Aorta (tissue), 5 donors: ENCODE data around the gene POLR1B. TPM values are rescaled to one million over a fixed set of nuclear protein-coding genes. Genes with fewer than 3 reads are reported as not detected.

Source experiments
- ATAC-seq: fragments of 200-7000 bp; cut with Tn5 transposase; one replicate; pipeline ENCODE4 v1.9.1; 2022; ENCODE audit warnings: moderate library complexity; ENCODE audit not compliant: low FRiP score
- DNase-seq, 2 donors: peaks; one replicate each; pipeline ENCODE4 v3.0.0-alpha.2; 2020
- H3K27ac ChIP-seq, 2 donors: one replicate each; pipeline ENCODE4 v1.5.1; 2013; ENCODE audit warnings: low read length in 2 of 2, mild to moderate bottlenecking in 2 of 2, moderate library complexity in 2 of 2, control low read depth in 1 of 2, inconsistent platforms in 1 of 2, low read depth in 1 of 2
- H3K27me3 ChIP-seq, 2 donors: one replicate each; pipeline ENCODE4 v1.6.1; 2013; ENCODE audit warnings: control low read depth in 1 of 2, low read length in 1 of 2, mild to moderate bottlenecking in 1 of 2, moderate library complexity in 1 of 2; ENCODE audit not compliant: insufficient read depth in 2 of 2, control insufficient read depth in 1 of 2
- H3K36me3 ChIP-seq, 2 donors: one replicate each; pipeline ENCODE4 v1.6.1; 2013; ENCODE audit warnings: control low read depth in 1 of 2, low read length in 1 of 2, mild to moderate bottlenecking in 1 of 2; ENCODE audit not compliant: insufficient read depth in 2 of 2, control insufficient read depth in 1 of 2
- H3K4me1 ChIP-seq, 2 donors: one replicate each; pipeline ENCODE4 v1.6.1; 2013; ENCODE audit warnings: low read length in 2 of 2, control low read depth in 1 of 2, mild to moderate bottlenecking in 1 of 2, moderate library complexity in 1 of 2; ENCODE audit not compliant: insufficient read depth in 2 of 2, control insufficient read depth in 1 of 2
- H3K4me3 ChIP-seq, 2 donors: one replicate each; pipeline ENCODE4 v1.5.1; 2013; ENCODE audit warnings: low read length in 2 of 2, control low read depth in 1 of 2, mild to moderate bottlenecking in 1 of 2
- H3K9me3 ChIP-seq: one replicate; pipeline ENCODE4 v1.6.1; 2013; ENCODE audit warnings: mild to moderate bottlenecking, low read length; ENCODE audit not compliant: control insufficient read depth
- WGBS, 2 donors: extraction: QIAGEN DNeasy Blood & Tissue Kit; methylation state at CpG; one replicate each; pipeline ENCODE4 v1.1.7; 2013; 5-methylcytosine and 5-hydroxymethylcytosine counted together
- intact Hi-C, 2 donors: fragments of 100-400 bp; cut with DNase I; formaldehyde crosslinking; loops; one replicate each; pipeline versions ENCODE4 v1.14.2 to v1.15.0; 2022
- polyA plus RNA-seq, 2 donors: library from polyadenylated mRNA; stranded (reverse); fragments of 200-250 nt; gene quantifications; one replicate each; pipeline ENCODE4 v1.2.3, GENCODE V29; 2013
- total RNA-seq, 2 donors: library from RNA; stranded (reverse); fragmentation: NEBNext Ultra II Directional; extraction: Animal tissue kit (Norgen Biotek cat#: 25700); gene quantifications; one replicate each; pipeline ENCODE4 v1.2.1, GENCODE V29; 2021
- donor health status: healthy with polysubstance abuse.
- donor health status: Bipolar disorder and iron deficiency.
- donor health status: DM: no; HTN: no; CAD: no.
- donor health status: DM: no; HTN: no; CAD: no.
- donor health status: DM: yes; HTN: yes; CAD: no.

The POLR1B gene
- total and polyA plus RNA-seq, 4 donors = 3.6 to 13.5 (median 6.6) TPM

DNA sequence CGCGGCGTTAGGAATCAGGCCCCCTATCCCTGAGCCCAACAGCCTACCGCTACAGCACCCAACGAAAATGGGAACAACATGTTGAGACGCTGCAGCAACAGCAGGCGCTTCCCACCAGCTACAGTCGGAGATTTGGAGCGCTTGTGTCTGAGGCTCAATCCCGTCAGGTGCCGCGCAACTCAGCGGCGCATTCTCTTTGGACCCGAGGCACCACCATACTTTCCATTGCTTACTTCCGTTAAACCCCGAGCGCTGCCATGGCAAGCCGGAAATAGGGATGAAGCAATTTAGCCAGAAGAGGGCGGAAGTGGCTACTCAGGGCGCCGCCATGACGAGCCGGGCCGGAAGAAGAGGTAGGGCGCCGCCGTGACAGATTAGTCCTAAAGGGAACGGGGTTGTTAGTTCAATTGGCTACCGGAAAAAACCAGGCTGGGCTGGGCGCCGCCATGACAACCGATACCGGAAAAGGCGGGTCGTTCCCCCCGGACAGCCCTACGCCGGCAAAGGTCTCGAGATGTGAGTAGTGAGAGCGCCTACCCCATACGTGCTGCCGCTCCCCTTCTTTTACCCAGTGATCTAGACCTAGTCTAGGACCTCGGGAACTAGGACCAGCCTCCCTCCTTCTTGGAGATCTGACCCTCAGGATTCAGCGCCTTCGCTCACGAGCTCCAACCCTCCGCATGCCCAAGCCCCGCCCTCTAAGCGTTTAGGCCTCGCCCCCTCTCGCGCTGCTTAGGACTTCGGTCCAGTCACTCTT lies 42.0 kb downstream of the POLR1B start, which contains the start of gene CHCHD5:
CHCHD5 (plus strand) TSS at position 476 of the 757 bp plus-strand sequence; CDS start at position 515, 39 bp downstream.
- intact Hi-C loops = loop anchor here (1.0 to 10.0 kb wide), 5 partner anchors 42 to 102 kb away; partner anchors contain the start of genes SLC20A1 (in 2 of the 2), TTL (in 2 of the 2) and POLR1B (in 1 of the 2)
- ATAC-seq (peak; percentile 96), DNase-seq (peak; percentile 97 to 98)
- no peaks in the 10 kb centered on the region for H3K9me3 ChIP-seq
- peaks cover 0 to 2% of the 10 kb centered on the region in 2 donors for H3K4me1 ChIP-seq
- H3K4me3 ChIP-seq = peak within 1 kb of the TSS; percentile 35 to 83
- whole genome bisulfite sequencing, 2 donors = 1% methylated on average over 54 of the region's 54 CpGs
- H3K27ac ChIP-seq = peak within 1 kb of the TSS in 1 of 2 donors; percentile 83
- H3K36me3 ChIP-seq = no peaks in the 10 kb centered on the region
- H3K27me3 ChIP-seq = no peaks in the 10 kb centered on the region

DNA sequence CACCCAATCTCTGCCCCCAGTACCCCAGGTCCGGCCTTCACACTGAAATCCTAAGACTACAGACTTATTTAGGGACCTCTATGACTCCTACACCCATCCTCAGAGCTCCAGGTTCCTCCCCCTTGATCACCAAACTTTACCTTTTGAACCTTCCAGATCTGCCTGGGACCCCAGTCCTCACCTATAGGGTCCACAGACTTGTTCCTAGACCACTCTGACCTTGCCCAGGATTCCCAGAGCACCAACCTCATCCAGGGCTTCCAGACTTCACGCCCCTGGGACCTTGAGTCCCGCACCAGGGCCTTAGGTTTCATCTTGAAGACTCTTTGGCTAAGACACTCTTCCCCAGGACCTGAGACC lies 42.6 kb downstream of the POLR1B start:
- Histone ChIP-seq H3K4me1 (peaks cover 0 to 2% of the 10 kb centered on the region in 2 donors), H3K4me3 (peak overlapping the region; percentile 19 to 33), H3K27ac (peak overlapping the region in 1 of 2 donors; percentile 83), H3K36me3 (no peaks in the 10 kb centered on the region), H3K27me3 (no peaks in the 10 kb centered on the region), H3K9me3 (no peaks in the 10 kb centered on the region)
- intact Hi-C loops = loop anchor here (1.0 to 10.0 kb wide), 5 partner anchors 43 to 103 kb away; partner anchors contain the start of genes SLC20A1 (in 2 of the 2), TTL (in 2 of the 2) and POLR1B (in 1 of the 2)
- ATAC-seq (no peak), DNase-seq (no peak)
- 63 to 65% methylated on average over 3 of the region's 3 CpGs for WGBS, 2 donors

GRCh38 chr2:112585400-112585799 lies 43.1 kb downstream of the POLR1B start:
- ATAC-seq (no peak), DNase-seq (no peak)
- Histone ChIP-seq H3K4me3 (no peak overlapping the region), H3K27ac (peak overlapping the region in 1 of 2 donors; percentile 83), H3K4me1 (peaks cover 0 to 2% of the 10 kb centered on the region in 2 donors), H3K27me3 (no peaks in the 10 kb centered on the region), H3K9me3 (no peaks in the 10 kb centered on the region), H3K36me3 (no peaks in the 10 kb centered on the region)
- intact Hi-C loops = loop anchor here (10.0 kb wide), 2 partner anchors 59 to 101 kb away; partner anchors contain the start of genes SLC20A1 (in 1 of the 2) and TTL (in 1 of the 2)
- 97 to 98% methylated on average over 3 of the region's 3 CpGs for WGBS, 2 donors

GRCh38 chr2:112585873-112586464 lies 43.7 kb downstream of the POLR1B start:
- Histone ChIP-seq H3K36me3 (no peaks in the 10 kb centered on the region), H3K9me3 (no peaks in the 10 kb centered on the region), H3K27ac (no peak overlapping the region), H3K4me1 (peaks cover 0 to 2% of the 10 kb centered on the region in 2 donors), H3K4me3 (no peak overlapping the region), H3K27me3 (no peaks in the 10 kb centered on the region)
- intact Hi-C loops = loop anchor here (10.0 kb wide), 2 partner anchors 59 to 101 kb away; partner anchors contain the start of genes SLC20A1 (in 1 of the 2) and TTL (in 1 of the 2)
- no peak for DNase-seq
- WGBS, 2 donors = 97 to 99% methylated on average over 18 of the region's 18 CpGs
- ATAC-seq = no peak

- ATAC-seq = no peak
These were observed 46.4 kb downstream of the POLR1B start for GRCh38 chr2:112588611-112589045.

GRCh38 chr2:112591413-112591812 lies 49.1 kb downstream of the POLR1B start:
- no peak for DNase-seq
- no peak for ATAC-seq
- no peaks in the 10 kb centered on the region for H3K4me1 ChIP-seq
- 93 to 99% methylated on average over 5 of the region's 5 CpGs for WGBS, 2 donors
- no peaks in the 10 kb centered on the region for H3K27me3 ChIP-seq
- H3K27ac ChIP-seq = no peak overlapping the region
- no peak overlapping the region for H3K4me3 ChIP-seq
- no peaks in the 10 kb centered on the region for H3K9me3 ChIP-seq
- no peaks in the 10 kb centered on the region for H3K36me3 ChIP-seq
- intact Hi-C loops = no loop called here

More at GRCh38 chr2:112588611-112589045, 46.4 kb downstream of the POLR1B start:
- no peak for DNase-seq
- no peak overlapping the region for H3K27ac ChIP-seq
- 82 to 90% methylated on average over 6 of the region's 6 CpGs for WGBS, 2 donors
- H3K27me3 ChIP-seq = no peaks in the 10 kb centered on the region
- H3K4me1 ChIP-seq = no peaks in the 10 kb centered on the region
- no peak overlapping the region for H3K4me3 ChIP-seq
- H3K9me3 ChIP-seq = no peaks in the 10 kb centered on the region
- intact Hi-C loops = loop anchor here (10.0 kb wide), 2 partner anchors 56 to 104 kb away; partner anchors contain the start of genes SLC20A1 (in 1 of the 2) and TTL (in 1 of the 2)
- H3K36me3 ChIP-seq = no peaks in the 10 kb centered on the region

DNA sequence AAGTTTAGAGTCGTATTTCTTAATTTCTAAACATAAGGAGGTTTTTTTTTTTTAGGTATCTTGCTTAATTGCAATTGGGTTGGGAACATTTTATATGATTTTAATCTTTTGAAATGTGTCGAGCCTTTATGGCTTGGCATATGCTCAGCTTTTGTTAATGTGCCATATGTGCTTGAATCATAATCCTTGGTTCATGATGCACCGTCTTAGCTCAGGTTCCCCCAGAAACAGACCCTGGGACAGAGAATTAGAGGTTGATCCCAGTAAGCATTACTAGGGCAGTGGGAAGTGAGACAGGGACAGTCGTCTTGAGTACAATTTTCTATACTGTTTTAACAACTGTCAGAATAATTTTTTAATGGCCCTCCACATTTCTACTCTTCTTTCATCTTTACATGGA lies 51.5 kb downstream of the POLR1B start:
- intact Hi-C loops = no loop called here
- H3K27me3 ChIP-seq = no peaks in the 10 kb centered on the region
- ATAC-seq = no peak
- no peaks in the 10 kb centered on the region for H3K9me3 ChIP-seq
- WGBS, 2 donors = 85 to 89% methylated on average over 4 of the region's 4 CpGs
- no peaks in the 10 kb centered on the region for H3K36me3 ChIP-seq
- H3K4me1 ChIP-seq = no peaks in the 10 kb centered on the region
- no peak overlapping the region for H3K4me3 ChIP-seq
- DNase-seq = no peak
- no peak overlapping the region for H3K27ac ChIP-seq

- Histone ChIP-seq H3K9me3 (no peaks in the 10 kb centered on the region), H3K4me3 (no peak overlapping the region), H3K27me3 (no peaks in the 10 kb centered on the region), H3K27ac (no peak overlapping the region), H3K4me1 (no peaks in the 10 kb centered on the region), H3K36me3 (no peaks in the 10 kb centered on the region)
- no peak for ATAC-seq
- no peak for DNase-seq
- 95 to 97% methylated on average over 10 of the region's 10 CpGs for WGBS, 2 donors
- intact Hi-C loops = no loop called here
These were observed 55.5 kb downstream of the POLR1B start for GRCh38 chr2:112597537-112598322.
